Stimulated activated CD4-positive, alpha-beta T cell treated with anti-CD3 and anti-CD28 coated beads, Interleukin-2, amount 100 ng/mL, for 24 hours (primary cell): ENCODE measurements around the gene CPLX4.

Experiments used
- DNase-seq, 2 donors: peaks; one replicate each; pipeline ENCODE4 v3.0.0-alpha.2; 2020

The CPLX4 gene

GRCh38 chr18:59318460-59319050 lies at the start of gene CPLX4:
CPLX4 (minus strand) TSS chr18:59318649; CDS start chr18:59318462, 187 bp downstream.
- DNase-seq, result no peak

DNA sequence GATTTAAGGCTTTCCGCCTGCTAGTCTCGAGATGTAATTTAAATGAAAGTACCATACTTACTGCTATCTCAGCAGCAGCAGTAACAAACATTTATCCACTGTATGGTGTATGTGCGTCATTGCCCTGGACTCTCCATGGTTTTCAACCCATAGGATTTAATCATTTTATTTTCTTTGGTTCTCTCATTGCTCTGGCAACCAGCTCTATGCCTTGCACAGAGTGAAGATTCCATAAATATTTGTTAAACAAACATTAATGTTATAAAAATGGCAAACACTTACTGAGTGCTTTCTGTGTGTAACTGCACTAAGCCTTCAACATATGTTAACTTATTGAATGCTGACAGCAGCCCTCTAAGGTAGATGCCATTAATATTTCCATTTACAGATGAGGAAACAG lies 41.9 kb upstream of the CPLX4 start:
- DNase-seq, result no peak

DNA sequence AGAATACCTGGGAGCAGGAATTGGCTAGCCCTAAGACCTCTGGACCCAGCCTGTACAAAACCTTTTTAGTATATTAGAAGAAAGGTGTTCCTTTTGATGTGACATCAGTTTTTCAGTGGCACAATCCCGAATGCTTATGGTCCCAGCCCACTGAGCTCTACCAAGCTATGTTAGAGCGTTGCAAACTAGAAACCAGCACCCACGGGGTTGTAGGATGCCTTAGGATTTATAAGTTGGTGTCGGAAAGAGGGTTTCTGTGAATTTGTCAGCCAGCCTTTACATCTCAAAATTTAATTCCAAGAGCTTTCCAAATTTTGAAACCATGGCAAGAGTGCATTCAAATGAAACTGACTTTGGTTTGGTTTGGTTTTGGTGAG lies 41.1 kb upstream of the CPLX4 start:
- no peak for DNase-seq

- DNase-seq, result peak; percentile 96 to 97
Measured at GRCh38 chr18:59358712-59359575, 40.5 kb upstream of the CPLX4 start, which contains the start of gene LMAN1. LMAN1 (minus strand) TSS chr18:59359265; CDS start chr18:59359244, 21 bp downstream.

DNA sequence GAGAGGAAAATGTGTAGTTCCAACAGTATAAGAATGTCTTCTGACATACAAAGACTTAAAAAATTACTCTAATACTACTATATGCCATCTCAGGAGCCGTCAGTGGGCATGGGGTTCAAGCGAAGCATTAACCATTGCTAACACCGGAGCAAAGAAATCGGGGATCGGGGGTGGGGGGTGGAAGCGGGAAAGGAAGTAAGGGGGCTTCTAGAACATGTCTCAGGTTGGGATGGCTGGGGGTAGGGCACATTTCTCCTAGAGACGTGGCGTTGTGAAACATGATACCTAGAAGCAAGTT lies 39.9 kb upstream of the CPLX4 start:
- no peak for DNase-seq

DNA sequence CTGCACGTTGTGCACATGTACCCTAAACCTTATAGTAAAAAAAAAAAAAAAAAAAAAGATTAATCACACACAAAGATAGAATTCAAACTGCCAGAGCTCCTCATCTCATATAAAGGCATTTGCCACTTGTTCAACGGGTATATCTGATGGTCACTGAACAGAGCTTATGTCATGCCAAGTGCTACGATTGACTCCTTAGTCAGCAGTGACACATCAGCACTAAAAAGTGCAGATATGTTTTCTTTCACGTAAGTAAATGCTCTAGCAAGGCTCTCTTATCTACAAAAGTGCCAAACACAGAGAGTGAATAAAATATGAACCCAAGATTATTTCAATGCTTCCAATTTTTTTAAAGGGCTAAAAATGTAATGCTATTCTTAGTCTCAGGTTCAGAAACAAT lies 39.5 kb upstream of the CPLX4 start:
- DNase-seq, result no peak

DNA sequence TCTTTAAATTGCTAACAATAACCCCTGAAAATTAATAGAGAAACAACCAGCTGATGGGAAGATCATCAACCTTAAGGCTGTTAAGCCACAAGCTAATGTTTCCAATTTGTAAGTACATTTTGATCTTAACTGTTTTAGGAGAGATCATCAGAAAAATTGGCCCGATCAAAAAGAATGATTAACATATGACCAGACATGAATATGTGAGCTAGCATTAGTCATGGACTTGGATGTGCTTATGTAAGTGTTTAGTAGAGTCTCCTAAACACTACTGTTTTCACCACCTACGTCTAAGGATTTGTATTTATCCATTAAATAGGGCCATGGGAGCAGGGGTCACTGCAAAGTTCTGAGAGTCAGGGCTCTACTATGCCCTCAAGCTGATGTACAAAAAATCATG lies 36.3 kb upstream of the CPLX4 start:
- DNase-seq, result no peak

DNA sequence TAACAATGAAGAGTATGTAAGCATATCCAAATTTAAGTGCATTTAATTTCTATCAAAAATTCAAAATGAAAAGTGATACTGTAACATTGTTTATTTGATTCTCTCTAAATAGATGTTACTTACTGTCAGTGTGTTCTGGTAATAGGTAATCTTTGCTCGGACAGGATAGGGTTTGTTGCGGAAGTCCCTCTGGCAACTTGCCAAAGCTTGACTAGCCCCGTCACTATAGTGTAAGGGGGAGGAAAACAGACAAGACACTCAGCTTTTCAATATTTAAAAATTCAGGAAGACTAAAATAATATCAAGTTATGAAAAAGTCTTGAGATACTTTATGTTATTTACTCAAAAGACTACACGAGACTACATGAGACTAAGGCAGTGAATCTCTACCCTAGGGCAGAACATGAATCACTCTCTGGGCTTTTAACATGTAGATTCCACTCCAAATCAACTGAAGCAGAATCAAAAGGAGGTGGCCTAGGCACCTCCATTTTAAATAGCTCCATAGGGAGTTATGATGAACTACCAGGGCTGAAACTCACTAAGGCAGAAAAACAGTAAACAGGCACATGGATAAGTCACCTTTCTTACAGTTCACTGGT lies 34.7 kb upstream of the CPLX4 start:
- DNase-seq, result no peak

GRCh38 chr18:59352250-59352855 lies 33.9 kb upstream of the CPLX4 start:
- no peak for DNase-seq

DNA sequence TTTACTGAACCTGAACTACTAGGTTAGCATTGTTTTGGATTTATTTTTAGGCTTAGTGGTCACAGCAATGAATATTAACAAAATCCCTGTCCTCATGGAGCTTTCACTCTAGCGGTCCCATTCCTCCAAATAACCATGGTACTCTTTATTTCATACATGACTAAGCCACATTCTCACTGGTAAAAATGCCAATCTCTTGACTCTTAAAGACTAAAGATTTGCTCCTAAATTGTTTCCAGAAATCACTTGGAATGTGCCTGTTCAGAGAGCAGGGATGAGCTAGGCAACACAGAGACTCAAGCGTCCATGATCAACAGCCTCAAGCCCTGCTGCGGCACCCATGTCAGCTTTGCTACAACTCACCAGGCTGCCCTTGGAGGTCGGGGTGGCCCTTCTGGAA lies 27.1 kb upstream of the CPLX4 start:
- no peak for DNase-seq

DNA sequence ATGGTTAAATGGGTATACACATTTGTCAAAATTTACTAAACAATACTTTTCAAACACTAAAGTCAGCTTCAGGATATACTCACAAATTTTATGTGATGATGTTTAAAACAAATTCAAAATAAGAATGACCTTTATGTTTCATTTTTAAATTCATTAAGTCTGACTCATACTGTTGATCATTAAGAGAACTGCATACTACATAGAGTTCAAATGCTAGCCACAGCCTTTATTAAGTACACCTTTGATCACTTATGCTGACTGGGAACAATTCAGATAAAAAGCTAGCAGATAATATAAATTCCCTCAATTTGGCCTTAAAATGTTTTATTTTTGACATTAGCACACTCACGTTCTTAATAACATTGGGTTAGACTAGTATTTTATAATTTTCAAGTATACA lies 26.5 kb upstream of the CPLX4 start:
- no peak for DNase-seq

GRCh38 chr18:59343926-59344325 lies 25.5 kb upstream of the CPLX4 start:
- DNase-seq, result no peak

DNA sequence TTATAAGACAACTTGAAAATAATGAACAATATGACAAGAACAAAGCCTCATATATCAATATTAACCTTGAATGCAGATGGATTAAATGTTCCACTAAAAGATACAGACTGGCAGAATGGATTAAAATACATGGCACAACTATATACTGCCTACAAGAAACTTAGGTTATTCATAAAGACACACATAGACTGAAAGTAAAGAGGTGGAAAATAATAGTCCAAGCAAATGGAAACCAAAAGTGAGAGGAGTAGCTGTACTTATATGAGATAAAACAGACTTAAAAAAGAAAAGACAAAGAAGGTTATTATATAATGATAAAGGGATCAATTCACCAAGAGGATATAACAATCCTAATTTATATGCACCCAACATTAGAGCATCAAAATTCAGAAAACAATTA lies 22.4 kb upstream of the CPLX4 start:
- DNase-seq, result no peak

DNA sequence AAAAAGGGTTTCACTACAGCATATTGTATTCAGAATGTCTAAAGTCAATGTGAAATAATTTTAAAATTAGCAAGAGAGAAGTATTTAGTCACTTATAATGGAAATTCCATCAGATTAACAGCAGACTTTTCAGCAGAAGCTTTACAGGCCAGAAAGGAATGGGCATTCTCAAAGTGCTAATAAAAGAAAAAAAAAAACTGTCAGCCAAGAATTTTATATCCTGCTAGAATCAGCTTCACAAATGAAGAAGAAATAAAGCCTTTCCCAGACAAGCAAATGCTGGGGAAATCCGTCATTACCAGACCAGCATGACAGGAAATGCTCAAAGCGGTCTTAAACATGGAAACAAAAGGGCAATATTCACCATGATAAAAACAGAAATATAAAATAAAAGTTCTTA lies 21.9 kb upstream of the CPLX4 start:
- DNase-seq, result no peak

- DNase-seq, result no peak
Measured at GRCh38 chr18:59332986-59333385, 14.5 kb upstream of the CPLX4 start.

- no peak for DNase-seq
Measured at GRCh38 chr18:59328683-59329082, 10.2 kb upstream of the CPLX4 start.

DNA sequence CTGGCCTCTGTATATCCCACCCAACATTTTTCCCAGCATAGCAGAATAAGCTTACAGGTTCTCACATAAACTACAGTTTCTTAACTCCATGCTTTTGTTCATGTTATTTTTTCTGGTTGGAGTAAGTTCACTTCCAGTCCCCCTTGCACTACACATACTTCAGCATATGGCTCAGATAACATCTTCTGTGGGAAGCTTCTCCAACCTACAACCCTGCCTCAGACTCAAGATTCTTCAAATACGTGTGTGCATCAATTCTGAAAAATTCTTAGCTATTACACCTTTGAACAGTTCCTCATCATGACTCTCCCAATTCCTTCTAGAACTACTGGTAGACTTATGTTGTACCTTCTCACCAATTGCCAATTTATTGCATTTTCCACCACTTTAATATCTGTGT lies 7.5 kb upstream of the CPLX4 start:
- DNase-seq, result no peak

DNA sequence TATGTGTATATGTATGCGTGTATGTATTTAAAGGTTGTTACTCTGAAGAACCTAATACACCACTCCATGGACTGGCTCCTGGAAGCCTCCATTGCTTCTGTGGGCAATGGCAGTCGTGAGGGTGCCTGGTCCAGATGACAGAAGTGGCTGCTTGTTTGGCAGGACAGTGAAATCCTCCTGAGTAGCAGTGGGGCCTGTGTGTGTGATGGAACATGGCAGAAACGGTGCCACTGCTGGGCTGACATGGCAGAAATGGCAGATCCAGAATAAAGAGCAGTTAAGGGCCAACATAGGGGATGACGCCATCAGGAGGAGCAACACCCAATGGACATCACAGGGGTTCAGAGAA lies 6.1 kb upstream of the CPLX4 start:
- DNase-seq, result no peak

DNA sequence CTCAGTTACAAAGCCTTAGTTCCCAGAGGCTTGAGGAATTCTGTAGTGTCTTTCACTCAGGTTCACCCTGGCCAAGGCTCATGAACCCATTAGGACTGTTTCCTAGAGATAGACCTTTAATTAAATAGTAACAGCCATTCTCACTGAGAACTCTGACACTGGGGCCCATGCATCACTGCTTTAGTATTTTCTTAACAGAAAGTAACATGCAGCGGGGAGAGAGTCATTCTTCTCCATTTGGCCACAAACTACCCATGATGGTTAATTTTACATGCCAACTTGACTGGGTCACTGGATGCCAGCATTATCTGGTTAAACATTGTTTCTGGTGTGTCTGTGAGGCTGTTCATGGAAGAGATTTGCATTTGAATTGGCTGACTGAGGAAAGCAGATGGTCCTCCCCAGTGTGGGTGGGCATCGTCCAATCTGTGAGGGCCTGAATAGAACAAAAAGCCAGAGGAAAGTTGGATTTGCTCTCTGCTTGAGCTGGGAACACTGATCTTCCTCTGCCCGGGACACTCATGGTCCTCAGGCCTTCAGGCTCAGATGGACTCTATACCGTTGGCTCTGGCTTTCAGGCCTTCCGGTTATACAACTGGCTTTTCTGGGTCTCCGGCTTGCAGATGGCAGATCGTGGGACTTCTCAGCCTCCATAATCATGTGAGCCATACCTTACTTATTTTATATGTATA lies 5.6 kb upstream of the CPLX4 start:
- no peak for DNase-seq

DNA sequence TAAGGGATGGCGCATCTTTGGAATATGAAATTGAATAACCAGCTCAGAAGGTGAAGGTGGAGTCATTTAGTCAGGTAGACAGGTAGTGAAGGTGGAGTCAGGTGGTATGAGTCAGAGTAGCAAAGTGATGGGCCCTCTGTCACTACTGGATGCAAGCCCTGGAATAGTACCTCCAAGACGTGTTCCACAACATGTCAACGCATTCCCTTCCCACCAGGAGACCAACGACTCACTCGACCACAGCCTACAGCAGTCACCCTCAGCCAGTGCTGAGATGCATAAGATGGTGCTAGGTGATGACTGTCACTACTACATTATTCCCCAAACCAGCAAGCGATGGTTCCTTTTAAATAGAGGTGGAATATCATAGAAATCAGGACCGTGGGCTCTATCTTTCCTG lies 6.8 kb downstream of the CPLX4 start:
- DNase-seq, result no peak

GRCh38 chr18:59308938-59309260 lies 9.6 kb downstream of the CPLX4 start:
- no peak for DNase-seq

DNA sequence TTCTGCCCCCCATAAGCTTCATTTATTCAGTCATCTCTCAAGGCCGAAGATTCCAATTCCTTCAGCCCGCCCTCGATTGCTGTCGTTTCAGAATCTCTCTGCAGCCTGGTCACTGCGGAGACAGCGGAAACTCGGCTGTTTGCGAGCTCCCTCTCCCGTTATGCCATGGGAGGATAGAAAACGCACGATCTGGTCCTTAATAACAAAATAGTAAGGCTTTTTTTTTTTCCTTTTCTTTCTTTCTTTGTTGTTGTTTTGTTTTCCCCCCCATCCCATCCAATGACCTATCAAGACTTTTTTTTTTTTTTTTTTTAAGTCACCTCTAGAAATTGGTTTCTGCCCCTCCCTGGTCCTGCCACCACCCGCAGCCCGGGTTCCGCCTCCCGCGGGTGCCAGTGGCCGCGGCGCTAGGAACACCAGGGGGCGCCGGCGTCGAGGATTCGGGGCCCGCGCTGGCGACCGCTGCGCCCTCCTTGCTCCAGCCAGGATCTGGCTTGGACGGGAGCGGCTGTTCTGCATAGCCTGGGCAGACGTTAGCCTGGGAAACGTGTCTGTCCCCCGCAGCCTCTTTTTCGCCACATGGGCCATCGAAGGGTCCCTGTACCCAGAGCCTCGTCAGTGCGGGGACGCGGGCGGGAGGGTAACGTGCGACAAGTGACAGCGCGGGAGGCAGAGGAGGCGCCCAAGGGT lies 10.1 kb downstream of the CPLX4 start:
- peak; percentile 79 to 82 for DNase-seq

DNA sequence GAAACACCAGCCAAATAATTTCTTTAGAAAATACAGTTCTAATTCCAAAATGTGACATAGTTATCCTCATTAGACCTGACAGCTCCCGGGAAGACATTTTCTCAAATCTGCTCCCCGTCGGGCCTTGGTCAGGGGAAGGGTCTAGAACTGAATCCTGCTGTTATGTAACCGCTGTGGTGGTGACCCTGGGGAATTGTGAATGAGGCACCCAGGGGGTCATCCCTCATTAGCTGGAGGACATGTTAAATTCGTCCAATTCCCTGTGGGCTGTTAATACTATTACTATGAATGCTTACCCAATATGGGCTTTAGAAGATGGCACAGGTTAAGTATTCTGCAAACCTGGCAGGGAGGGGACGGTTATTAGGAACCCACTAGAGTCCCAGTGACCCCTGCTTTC lies 11.8 kb downstream of the CPLX4 start:
- DNase-seq, result no peak
